AG04450 (cell line): ENCODE measurements around the gene MAML3. TPM values are rescaled to one million over a fixed set of nuclear protein-coding genes. Genes with fewer than 3 reads are reported as not detected.

ENCODE experiments used
- CTCF ChIA-PET: fragments of 300-600, 350-600 bp; formaldehyde crosslinking; extraction: SDS; loops from one replicate; lab custom pipeline; 2022; ENCODE audit warnings: antibody characterized with exemption, inconsistent platforms; lab: Charles Lee
- POLR2A ChIA-PET: fragments of 350-600 bp; formaldehyde crosslinking; extraction: SDS; loops from one replicate; lab custom pipeline; 2021; ENCODE audit warnings: antibody characterized with exemption, inconsistent platforms; lab: Yijun Ruan, JAX
- DNase-seq: peaks from one replicate; pipeline ENCODE4 v3.0.0-alpha.2; 2011; ENCODE audit warnings: low read depth, low spot score
- H3K27ac ChIP-seq: one replicate; pipeline ENCODE4 v1.5.1; 2012; ENCODE audit warnings: low read depth, low read length, control low read depth
- H3K27me3 ChIP-seq: one replicate; pipeline ENCODE4 v1.6.0; 2012; ENCODE audit warnings: low read length; ENCODE audit not compliant: control insufficient read depth, insufficient read depth
- H3K4me3 ChIP-seq: 2 replicates; pipeline ENCODE4 v1.5.1; 2011; ENCODE audit warnings: mild to moderate bottlenecking, low read depth, low read length, control low read depth
- H3K9me3 ChIP-seq: 2 replicates; pipeline ENCODE4 v1.5.1; 2012; ENCODE audit warnings: low read length; ENCODE audit not compliant: control insufficient read depth, insufficient read depth
- CTCF ChIP-seq: IDR thresholded peaks from 2 replicates; pipeline ENCODE4 v1.5.1; 2011; ENCODE audit warnings: low read depth, low read length, control low read depth, inconsistent platforms
- polyA plus RNA-seq: library from polyadenylated mRNA; depleted of rRNA; stranded (reverse); fragments of >200 nt; gene quantifications from 2 replicates; pipeline ENCODE4 v1.2.3, GENCODE V29; 2011

Gene MAML3
- polyA plus RNA-seq, 1 experiment, result 4.1 TPM

DNA sequence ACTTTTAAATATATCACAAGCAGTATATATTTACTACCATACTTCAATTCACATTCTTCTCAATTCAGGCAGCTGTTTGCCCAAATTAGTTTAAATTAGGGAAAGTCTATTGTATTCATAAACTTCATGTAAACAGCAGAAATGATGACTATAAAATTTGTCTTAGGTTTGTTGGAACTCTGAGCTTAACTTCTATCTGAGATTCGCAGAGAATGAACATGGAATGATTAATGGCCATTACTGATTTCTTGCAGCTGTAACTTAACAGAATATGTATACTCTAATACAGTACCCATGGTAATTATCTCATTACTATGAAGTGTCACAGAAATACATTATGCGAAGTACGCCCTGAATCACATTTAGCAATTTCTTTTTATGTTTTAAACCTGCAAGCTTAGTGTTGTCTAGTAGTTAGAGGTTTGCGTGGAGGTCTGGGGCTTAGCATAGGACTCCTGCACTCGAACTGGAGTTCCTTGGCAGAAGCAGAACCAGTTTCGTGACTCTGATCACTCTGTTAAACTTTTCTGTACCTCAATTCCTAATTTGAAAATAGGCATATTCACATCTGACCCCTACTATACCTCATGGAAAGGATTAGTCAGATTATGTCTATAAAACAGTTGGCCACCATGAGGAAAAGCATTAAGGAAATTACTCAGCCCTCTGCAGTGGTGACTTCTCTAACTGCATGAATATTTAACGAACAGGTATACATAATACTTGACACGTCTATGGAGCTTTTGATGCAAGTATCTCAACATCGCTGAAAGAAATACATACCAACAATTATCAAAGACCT is 245.1 kb downstream of the MAML3 start:
- Histone ChIP-seq H3K27ac (no peak overlapping the region), H3K4me3 (no peak overlapping the region), H3K27me3 (no peaks in the 10 kb centered on the region), H3K9me3 (no peaks in the 10 kb centered on the region)
- TF ChIP-seq CTCF, result no peak
- ChIA-PET POLR2A (no interaction called here), CTCF (interaction anchor here (0.6 kb wide), 1 partner anchor 167 kb away, joined by 3 read pairs; no protein-coding TSS in a partner anchor)
- DNase-seq, result no peak

DNA sequence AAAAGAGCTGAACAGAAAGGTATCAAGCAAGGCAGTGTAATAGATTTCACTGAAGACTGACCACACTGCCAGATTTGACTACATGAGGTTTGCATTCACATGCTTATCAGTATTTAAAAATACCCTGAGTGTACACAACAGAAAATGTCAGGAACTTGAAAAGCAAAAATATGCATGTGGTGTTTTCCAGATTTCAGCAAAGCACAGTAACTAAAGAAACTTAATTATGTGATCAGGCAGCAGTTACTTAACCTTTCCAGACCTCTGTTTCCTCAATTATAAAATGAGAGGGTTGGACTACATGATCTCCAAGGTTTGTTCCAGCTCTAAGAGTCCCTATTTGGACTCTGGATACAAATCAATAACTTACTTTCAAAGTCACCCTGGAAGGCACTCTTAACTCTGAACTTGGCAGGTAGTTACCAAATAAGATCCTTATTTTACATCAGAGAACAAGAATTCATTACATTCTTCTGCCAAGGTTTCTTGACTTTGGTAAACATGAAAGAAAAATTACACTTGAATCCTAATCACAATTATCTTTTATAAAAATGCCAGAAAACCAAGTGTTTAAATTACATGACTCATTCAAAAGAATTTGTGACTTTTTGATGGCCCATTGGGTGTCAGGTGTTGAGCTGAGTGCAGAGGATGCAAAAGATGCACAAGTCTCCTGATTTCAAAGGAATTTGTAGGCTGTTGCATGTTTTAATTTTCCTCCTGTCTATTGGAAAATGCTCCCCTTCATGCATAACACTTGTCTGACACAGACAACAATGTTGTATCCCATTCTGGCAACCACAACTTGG is 246.8 kb downstream of the MAML3 start:
- ChIA-PET POLR2A (no interaction called here), CTCF (no interaction called here)
- Histone ChIP-seq H3K4me3 (no peak overlapping the region), H3K9me3 (no peaks in the 10 kb centered on the region), H3K27ac (no peak overlapping the region), H3K27me3 (no peaks in the 10 kb centered on the region)
- no peak for TF ChIP-seq CTCF
- no peak for DNase-seq

- H3K4me3 ChIP-seq, result no peak overlapping the region
- CTCF ChIA-PET, result no interaction called here
- no peaks in the 10 kb centered on the region for H3K27me3 ChIP-seq
- POLR2A ChIA-PET, result no interaction called here
- H3K27ac ChIP-seq, result no peak overlapping the region
- no peak for DNase-seq
- H3K9me3 ChIP-seq, result no peaks in the 10 kb centered on the region
- no peak for TF ChIP-seq CTCF
Observed at GRCh38 chr4:139905489-139905888, 248.5 kb downstream of the MAML3 start.

DNA sequence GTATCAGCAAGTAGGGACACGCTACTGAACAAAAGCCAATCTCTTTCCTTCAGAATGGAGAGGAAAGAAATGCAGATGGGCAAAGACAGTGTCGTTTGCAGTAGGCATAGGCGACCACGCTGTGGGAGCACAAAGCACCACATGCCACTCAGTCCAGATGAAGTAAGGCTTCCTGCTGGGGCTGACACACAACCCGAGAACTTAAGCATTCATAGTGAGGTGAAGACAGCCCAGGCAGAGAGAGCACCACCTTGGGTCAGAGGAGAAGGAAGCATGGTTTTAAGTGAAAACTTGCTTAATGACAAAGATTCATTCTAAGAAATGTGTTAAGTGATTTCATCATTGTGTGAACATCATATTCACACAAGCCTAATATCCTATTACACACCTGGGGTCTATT is 249.6 kb downstream of the MAML3 start:
- TF ChIP-seq CTCF, result no peak
- H3K27ac ChIP-seq, result no peak overlapping the region
- H3K27me3 ChIP-seq, result no peaks in the 10 kb centered on the region
- ChIA-PET POLR2A (no interaction called here), CTCF (no interaction called here)
- H3K4me3 ChIP-seq, result no peak overlapping the region
- H3K9me3 ChIP-seq, result no peaks in the 10 kb centered on the region
- no peak for DNase-seq

GRCh38 chr4:139903845-139904244 is 250.1 kb downstream of the MAML3 start:
- no peaks in the 10 kb centered on the region for H3K9me3 ChIP-seq
- ChIA-PET POLR2A (no interaction called here), CTCF (no interaction called here)
- H3K4me3 ChIP-seq, result no peak overlapping the region
- H3K27me3 ChIP-seq, result no peaks in the 10 kb centered on the region
- DNase-seq, result no peak
- no peak overlapping the region for H3K27ac ChIP-seq
- no peak for TF ChIP-seq CTCF
